ENCODE data around the gene MBNL2.

DNA sequence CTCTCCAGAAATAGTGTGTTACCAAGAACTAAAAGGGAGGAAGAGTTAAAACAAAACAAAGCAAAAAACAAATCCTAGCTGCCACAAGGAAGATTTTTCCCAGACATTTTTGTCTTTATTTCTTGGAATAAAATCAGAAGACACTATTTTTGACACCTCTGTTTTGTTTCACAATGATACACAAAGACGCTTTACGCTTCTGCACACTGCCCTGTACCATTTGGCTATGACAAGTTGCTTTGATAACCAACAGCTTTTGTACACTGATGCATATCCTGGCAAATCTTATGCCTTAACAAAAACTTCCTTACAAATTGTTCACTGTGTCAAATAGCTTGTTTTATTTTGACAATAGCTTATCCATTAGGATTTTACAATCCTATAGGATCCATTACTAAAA lies 108.3 kb downstream of the MBNL2 start:
- TF ChIP-seq, protein P1, sequence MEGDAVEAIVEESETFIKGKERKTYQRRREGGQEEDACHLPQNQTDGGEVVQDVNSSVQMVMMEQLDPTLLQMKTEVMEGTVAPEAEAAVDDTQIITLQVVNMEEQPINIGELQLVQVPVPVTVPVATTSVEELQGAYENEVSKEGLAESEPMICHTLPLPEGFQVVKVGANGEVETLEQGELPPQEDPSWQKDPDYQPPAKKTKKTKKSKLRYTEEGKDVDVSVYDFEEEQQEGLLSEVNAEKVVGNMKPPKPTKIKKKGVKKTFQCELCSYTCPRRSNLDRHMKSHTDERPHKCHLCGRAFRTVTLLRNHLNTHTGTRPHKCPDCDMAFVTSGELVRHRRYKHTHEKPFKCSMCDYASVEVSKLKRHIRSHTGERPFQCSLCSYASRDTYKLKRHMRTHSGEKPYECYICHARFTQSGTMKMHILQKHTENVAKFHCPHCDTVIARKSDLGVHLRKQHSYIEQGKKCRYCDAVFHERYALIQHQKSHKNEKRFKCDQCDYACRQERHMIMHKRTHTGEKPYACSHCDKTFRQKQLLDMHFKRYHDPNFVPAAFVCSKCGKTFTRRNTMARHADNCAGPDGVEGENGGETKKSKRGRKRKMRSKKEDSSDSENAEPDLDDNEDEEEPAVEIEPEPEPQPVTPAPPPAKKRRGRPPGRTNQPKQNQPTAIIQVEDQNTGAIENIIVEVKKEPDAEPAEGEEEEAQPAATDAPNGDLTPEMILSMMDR (IDR thresholded peaks at IDR 0.05; ENCODE audit: poor library complexity), result no peak
- TF ChIP-seq EZH2 (IDR thresholded peaks at IDR 0.05; ENCODE audit: borderline replicate concordance) (no peak), EZH2phosphoT487 (IDR thresholded peaks at IDR 0.05; ENCODE audit: low read depth, severe bottlenecking, unreplicated experiment) (no peak)
